Measurements from ENCODE around the gene ZMAT5. TPM values are rescaled to one million over a fixed set of nuclear protein-coding genes. Genes with fewer than 3 reads are reported as not detected.
A peak's percentile ranks its signal among the peaks of the same experiment; 100 is the strongest.

ZMAT5 gene
- total and polyA plus RNA-seq, 10 of the 15 experiments (the other 5 are each of a cell fraction or from before 2014, with no cell fraction given) = 2.3 to 43.0 (median 21.9) TPM

GRCh38 chr22:29798318-29798717 is 31.5 kb upstream of the ZMAT5 start:
- FAIRE-seq (no peak), ATAC-seq (peak; percentile 70), DNase-seq (ENCODE audit: low read depth, low spot score) (peak; percentile 46)
- Histone ChIP-seq H4K20me1 (ENCODE audit: control insufficient read depth, insufficient read depth) (no peaks in the 10 kb centered on the region), H3K9ac (ENCODE audit: control insufficient read depth, insufficient read depth, low read length) (no peak overlapping the region), H3K27ac (ENCODE audit: control insufficient read depth, insufficient read depth) (peak overlapping the region; percentile 51), H3K36me3 (ENCODE audit: control insufficient read depth in 2 of 2, insufficient read depth in 2 of 2, low read length in 1 of 2) (peaks cover 5 to 22% of the 10 kb centered on the region in 2 experiments; a peak in 3 of 4 replicates), H3K4me2 (ENCODE audit: control insufficient read depth, insufficient read depth) (no peak overlapping the region), H3K4me1 (ENCODE audit: control insufficient read depth, insufficient read depth, low read length) (peaks cover 27% of the 10 kb centered on the region), H3K27me3 (replicated peaks in 1 of 2; ENCODE audit: control insufficient read depth in 2 of 2, insufficient read depth in 2 of 2, low read length in 1 of 2) (no peaks in the 10 kb centered on the region), H3K79me2 (ENCODE audit: control insufficient read depth, insufficient read depth, low read length) (no peaks in the 10 kb centered on the region), H3K9me3 (replicated peaks; ENCODE audit: control insufficient read depth, insufficient read depth, low read length) (no peaks in the 10 kb centered on the region), H3K4me3 (no peak overlapping the region), H2AFZ (ENCODE audit: control insufficient read depth, low read depth, low read length) (no peak overlapping the region; the same call in 1 of the 2 replicates)
- intact Hi-C loops (cut with micrococcal nuclease; ENCODE audit: unreplicated experiment) = no loop called here
- in situ Hi-C loops (cut with MboI) = no loop called here
- TF ChIP-seq RUNX3 (IDR thresholded peaks at IDR 0.05; ENCODE audit: low read length) (peak; percentile 84), ATF7 (IDR thresholded peaks at IDR 0.05; ENCODE audit: low read depth) (no peak), TCF12 (IDR thresholded peaks at IDR 0.05; ENCODE audit: low read depth, low read length) (peak; percentile 65), ELK1 (IDR thresholded peaks at IDR 0.05; ENCODE audit: low read depth, low read length) (no peak), TCF3 (IDR thresholded peaks at IDR 0.05; ENCODE audit: borderline replicate concordance, insufficient read depth, low read depth, low read length) (0 out of 2 replicates have a peak, but pooled peaks have one; percentile 33), POLR2AphosphoS5 (IDR thresholded peaks at IDR 0.05; ENCODE audit: low read length) (no peak), RAD21 (IDR thresholded peaks at IDR 0.05; ENCODE audit: insufficient read depth, low read depth, low read length) (no peak), JUNB (IDR thresholded peaks at IDR 0.05) (no peak), MEF2B (IDR thresholded peaks at IDR 0.05; ENCODE audit: partially characterized antibody, poor library complexity, severe bottlenecking) (peak; percentile 56), EED (IDR thresholded peaks at IDR 0.05; ENCODE audit: low read depth) (peak; percentile 37; the same call in 1 of the 2 replicates), SUPT20H (IDR thresholded peaks at IDR 0.05; ENCODE audit: borderline replicate concordance, control insufficient read depth, low read depth, low read length) (no peak), CUX1 (IDR thresholded peaks at IDR 0.05; ENCODE audit: insufficient replicate concordance, low read depth, low read length) (no peak)
- TF ChIP-seq, protein P1, sequence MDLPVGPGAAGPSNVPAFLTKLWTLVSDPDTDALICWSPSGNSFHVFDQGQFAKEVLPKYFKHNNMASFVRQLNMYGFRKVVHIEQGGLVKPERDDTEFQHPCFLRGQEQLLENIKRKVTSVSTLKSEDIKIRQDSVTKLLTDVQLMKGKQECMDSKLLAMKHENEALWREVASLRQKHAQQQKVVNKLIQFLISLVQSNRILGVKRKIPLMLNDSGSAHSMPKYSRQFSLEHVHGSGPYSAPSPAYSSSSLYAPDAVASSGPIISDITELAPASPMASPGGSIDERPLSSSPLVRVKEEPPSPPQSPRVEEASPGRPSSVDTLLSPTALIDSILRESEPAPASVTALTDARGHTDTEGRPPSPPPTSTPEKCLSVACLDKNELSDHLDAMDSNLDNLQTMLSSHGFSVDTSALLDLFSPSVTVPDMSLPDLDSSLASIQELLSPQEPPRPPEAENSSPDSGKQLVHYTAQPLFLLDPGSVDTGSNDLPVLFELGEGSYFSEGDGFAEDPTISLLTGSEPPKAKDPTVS (IDR thresholded peaks at IDR 0.05; ENCODE audit: low read depth, low read length) = no peak
- RAD21 ChIA-PET (ENCODE audit: unreplicated experiment) = interaction anchor here (1.5 to 1.9 kb wide), 2 partner anchors 23 to 117 kb away, joined by 3 to 4 read pairs; no protein-coding TSS in a partner anchor
- SMC1A ChIA-PET (ENCODE audit: uncharacterized antibody, unreplicated experiment) = no interaction called here
- CTCF ChIA-PET = interaction anchor here (1.0 to 1.7 kb wide), 2 partner anchors 8 to 289 kb away, joined by 3 read pairs; no protein-coding TSS in a partner anchor
- POLR2A ChIA-PET = interaction anchor here (0.9 kb wide), 1 partner anchor 23 kb away, joined by 3 read pairs; no protein-coding TSS in a partner anchor
- WGBS (ENCODE audit: insufficient coverage, insufficient replicate concordance, low lambda C conversion rate, missing lambda C conversion rate) = 12% methylated on average over 6 of the region's 6 CpGs
- no TSS peak for BruUV-seq (replicated peaks)

Measured in GM12878 (cell line).